GM19452 (cell line): ENCODE data around the gene RAB27A.
"Not testable (repeated sequence)": the region's sequence is repeated elsewhere in the genome, so short reads cannot be mapped to it uniquely, and the experiment has no call there.

Source experiments
- ATAC-seq: cut with Tn5 transposase; IDR thresholded peaks from one replicate; pipeline ENCODE4 v1.9.1; 2021; ENCODE audit not compliant: unreplicated experiment

The RAB27A gene

DNA sequence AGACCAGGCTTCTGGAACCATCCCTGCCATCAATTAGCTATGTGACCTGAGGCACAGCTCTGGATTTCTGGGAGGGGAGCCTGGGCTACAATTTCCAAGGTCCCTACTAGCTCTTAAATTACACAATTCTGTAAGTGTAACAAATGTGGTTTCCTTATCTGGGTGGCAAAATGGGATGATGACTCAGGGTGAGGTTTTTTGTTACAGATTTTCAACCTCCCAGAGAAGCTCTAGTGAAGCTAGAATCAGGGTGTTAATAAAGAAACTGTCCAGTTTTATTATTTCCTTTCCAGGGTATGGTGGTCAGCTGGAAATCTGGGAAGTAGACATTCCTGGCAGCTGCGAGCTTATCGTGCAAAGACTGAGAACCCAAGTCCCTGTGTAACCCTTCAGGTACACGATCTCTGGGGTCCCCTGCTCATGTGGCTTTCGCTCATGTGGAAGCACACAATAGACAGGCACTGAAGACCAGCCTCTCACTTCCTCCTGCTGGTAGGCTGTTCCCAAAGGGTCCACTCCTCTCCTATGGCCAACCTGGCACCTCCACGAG is 7.3 kb downstream of the RAB27A start:
- ATAC-seq: no peak

DNA sequence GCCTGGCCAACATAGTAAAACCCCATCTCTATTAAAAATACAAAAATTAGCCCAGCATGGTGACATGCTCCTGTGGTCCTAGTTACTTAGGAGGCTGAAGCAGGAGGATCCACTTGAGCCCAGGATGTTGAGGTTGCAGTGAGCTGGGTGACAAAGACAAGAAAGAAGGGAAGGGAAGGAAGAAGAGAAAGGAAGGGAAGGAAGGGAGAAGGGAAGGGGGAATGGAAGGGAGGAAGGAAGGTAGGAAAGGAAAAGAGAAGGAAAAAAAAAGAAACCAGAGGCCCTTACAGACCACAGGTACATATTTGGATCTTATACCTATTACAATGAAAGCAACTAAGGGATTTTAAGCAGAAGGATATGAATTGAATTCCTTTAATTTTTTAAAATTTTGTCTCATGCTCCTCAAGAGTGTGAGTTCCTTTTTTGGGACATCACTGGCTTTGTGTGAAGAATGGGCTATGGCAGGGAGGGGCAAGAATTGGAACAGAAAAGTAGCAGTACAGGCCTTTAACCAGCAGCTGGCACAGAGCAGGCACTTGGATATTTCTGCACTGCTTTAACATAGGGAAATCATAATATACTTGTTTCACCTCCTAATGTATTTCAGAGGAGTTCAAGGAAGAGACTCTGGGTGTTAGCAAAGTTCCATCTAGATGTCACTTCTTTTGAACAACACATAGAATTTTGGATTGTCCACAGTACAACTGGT is 7.9 kb downstream of the RAB27A start:
- no peak for ATAC-seq

DNA sequence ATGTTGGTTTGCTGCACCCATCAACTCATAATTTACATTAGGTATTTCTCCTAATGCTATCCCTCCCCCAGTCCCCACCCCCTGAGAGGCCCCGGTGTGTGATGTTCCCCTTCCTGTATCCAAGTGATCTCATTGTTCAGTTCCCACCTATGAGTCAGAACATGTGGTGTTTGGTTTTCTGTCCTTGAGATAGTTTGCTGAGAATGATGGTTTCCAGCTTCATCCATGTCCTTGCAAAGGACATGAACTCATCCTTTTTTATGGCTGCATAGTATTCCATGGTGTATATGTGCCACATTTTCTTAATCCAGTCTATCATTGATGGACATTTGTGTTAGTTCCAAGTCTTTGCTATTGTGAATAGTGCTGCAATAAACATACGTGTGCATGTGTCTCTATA is 9.0 kb downstream of the RAB27A start:
- ATAC-seq: not testable (repeated sequence)

DNA sequence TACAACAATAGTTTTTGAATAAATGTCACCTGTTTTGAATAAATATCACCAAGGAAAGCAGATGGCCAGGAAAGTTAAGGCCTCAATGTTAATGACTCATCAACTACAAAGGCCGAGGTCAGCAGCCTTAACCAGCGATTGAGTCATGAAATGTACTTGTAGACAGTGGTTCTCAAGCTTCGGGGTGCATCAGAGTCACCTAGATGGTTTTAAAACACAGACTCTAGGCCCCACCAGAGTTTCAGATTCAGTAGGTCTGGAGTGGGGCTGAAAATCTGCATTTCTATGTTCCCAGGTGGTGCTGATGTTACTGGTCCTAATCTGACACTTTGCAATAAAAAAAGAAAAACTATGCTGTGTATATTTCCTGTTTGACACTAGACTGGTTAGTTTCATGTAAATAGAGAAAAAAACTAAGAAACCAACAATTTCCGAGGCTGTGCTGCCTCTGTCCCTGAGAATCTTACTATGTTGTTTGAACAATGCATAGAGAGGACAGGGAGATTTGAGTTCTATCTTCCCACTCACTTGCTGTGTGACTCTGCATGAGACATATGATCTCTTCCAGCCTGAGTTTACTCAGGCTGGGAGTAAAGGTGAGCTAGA is 9.8 kb downstream of the RAB27A start:
- ATAC-seq: peak; percentile 89

DNA sequence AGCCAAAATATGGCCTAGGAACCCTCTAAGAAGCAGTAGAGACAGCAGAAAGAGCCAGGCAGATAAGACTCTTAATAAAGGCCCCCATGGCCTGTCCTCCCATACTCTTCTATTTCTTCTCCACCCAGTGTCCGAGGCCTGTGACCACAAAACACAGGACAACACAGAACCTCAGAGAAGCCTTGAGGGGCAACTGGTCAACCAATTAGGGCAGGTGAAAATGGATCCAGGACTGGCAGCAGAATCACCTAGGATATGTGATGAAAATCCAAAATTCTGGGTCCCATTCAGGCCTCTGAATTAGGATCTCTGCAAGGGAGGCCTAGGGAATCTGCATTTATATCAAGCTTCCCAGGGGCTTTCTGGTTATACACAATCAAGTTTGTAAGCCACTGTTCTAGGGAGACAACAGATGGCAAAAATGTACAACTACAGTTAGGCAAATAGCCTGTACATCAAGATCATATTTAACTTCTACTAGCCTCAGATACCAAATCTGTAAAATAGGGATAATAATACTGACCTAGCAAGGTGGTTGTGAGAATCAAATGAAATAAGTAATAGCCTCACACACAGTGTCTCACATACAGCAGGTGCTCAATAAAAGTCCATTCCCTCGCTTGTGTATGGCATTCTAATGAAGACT is 10.4 kb downstream of the RAB27A start:
- no peak for ATAC-seq

DNA sequence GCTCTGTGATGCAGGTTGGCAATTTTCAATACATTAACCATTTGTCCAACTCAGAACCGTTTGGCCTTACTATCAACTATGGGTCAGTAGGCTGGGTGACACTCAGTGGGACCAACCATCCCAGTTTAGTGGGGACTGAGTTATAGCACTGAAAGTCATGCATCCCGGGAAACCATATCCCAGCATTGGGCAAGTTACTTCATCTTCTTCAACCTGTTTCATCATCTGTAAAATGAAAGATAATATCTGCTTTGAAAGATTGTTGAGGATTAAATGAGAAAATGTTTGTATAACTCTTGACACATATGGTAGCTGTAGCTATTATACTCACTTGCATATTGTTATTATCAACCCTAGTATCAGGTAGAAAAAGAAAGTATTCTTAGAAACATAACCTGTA is 11.9 kb downstream of the RAB27A start:
- no peak for ATAC-seq

DNA sequence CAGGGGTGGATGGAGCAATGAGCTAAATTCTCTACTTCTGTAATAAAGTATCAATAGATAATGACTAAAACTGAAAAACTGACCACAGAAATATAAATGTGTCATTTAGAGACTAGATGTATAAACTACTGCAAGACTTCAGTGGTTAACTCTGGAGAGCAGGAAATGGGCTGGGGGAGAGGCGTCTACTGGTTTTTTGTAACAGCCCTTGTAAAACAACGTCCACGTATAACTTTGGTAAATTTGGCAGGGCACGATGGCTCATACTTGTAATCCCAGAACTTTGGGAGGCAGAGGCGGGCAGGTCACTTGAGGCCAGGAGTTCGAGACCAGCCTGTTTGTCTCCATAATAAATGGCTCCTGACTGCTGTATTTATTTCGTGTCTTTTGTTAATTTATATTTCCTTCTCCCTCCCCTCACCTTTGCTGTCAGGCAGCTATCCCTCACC is 12.5 kb downstream of the RAB27A start:
- peak; percentile 51 for ATAC-seq

DNA sequence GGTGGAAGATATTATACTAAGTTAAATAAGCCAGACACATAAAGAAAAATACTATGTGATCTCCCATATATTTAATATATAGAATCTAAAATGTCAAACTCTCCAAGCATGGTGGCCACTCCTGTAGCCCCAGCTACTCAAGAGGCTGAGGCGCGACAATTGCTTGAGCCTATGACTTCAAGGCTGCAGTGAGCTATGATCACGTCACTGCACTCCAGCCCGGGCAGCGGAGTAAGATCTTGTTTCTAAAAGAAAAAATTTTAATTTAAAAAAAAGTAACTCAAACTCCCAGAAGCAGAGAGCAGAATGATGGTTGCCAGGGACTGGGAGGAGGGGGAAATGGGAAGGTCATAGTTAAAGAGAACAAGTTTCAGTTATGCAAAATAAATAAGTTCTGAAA is 13.3 kb downstream of the RAB27A start:
- no peak for ATAC-seq

DNA sequence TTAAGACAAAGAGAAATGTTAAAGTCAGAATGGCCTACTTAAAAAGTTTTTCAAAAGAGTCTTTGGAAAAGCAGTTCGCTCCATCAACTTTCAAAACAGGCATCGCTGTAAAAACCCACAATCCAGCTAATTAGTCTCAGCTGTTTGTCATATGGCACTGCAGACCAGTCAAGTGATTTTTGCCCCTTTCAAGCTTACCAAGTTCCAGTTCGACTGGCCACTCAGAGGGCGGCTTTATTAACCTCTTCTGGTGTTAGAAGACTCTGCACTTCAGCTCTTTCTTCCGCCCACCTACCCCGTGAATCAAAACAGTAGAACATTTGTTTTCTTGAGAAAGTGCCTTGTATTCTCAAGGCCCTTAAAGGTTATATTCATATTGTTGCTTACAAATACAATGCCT is 19.3 kb downstream of the RAB27A start:
- ATAC-seq: no peak

DNA sequence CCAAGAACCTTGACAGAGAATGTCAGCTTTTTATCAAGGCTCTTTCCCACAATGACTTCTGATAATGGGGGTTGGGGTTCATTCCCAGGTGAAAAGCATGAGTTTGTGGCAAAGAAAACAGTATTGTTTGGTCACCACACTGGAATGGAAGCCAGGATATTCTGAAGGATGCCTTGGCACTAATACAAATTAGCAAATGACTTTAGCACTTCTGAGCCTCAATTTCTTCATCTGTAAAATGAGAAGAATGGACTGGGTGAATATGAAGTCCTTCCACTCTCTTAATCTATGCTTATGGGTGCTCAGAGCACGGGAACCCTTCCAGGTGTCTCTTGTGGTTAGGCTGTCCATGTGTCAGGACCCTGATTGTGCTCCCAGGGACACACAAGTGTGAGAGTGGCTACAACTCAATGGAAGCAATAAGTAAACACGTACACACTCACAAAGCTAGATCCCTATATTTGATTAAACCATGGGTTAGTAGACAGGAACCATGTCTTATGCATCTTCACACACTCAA is 21.4 kb downstream of the RAB27A start:
- no peak for ATAC-seq

DNA sequence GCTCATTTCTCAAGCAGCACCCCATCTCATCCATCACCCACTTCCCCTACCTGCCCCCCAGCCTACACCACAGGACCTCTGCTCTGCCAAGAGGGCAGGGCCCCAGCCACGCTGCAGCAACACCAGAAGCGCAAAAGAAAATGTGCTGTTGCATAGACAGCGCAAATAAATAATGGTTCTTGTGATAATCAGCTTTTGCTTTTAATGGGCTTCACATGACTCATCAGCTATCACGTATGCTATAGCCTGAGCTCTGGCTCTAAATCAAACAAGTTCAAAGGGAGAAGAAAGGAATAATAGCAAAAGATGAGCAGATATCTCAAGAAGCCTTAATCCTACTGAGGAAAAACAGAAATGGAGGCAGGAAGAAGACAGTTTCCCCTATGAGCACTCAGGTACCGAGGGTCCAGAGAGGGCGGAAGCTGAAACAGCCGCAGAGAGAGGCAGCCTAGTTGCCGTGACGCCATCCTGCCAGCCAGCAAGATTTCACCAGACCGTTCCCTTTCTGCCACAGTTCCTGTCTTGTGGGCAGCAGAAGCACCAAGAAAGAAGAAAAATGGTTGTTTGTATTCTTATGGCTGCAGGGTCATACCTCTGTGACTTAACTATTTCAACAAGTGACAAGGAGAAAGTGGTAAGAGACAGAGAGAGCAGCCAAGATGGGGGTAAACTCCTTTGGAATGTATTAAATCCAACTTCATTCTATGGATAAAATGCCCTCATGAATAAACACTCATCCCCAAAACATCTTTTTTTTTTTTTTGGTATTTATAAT is 22.0 kb downstream of the RAB27A start:
- ATAC-seq: peak; percentile 92

DNA sequence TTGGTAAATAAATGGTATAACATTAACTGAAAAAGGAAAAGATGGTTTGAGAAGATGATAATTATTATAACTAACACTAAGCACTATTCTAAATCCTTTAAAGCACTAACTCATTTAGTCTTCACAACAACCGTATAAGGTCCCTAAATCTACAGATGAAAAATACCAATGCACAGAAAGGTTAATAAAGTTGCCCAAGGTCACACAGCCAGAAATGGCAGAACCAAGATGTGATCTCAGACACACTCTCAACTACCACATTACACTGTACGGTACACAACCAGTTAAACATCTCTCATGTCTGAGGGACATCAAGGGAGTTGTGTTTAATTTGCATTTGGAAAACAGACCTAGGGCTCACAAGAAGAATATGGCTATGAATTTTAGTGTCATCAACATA is 23.1 kb downstream of the RAB27A start:
- no peak for ATAC-seq

DNA sequence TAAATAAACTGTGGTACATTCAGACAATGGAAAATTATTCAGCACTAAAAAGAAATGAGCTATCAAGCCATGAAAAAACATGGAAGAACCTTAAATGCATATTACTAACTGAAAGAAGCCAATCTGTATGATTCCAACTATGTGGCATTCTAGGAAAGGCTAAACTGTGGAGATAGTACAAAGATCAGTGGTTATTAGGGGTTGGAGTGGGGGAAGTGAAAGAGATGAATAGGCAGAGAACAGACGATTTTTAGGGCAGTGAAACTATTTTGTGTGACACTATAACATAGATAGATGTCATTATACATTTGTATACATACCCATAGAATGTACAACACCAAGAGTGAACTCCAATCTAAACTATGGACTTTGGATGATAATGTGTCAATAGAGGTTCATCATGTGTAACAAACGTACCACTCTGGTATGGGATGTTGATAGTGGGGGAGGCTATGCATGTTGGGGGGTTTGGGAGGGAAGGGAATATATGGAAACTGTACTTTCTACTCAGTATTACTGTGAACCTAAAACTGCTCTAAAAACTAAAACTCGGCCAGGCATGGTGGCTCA is 29.0 kb downstream of the RAB27A start:
- ATAC-seq: no peak

DNA sequence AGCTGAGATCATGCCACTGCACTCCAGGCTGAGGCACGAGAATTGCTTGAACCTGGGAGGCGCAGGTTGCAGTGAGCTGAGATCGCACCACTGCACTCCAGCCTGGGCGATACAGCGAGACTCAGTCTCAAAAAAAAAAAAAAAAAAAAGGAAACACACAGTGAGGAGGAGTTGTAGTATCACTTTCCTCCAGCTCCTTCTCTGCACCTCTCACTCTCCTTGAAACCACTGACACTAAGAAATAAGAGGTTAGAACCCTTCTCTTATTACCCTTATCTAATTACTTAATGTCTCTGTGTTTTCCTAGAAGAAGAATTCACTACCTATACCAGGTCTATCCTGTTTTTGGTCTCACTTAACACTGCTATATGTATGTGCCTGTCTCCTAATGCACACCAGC is 31.7 kb downstream of the RAB27A start:
- ATAC-seq: peak; percentile 40

DNA sequence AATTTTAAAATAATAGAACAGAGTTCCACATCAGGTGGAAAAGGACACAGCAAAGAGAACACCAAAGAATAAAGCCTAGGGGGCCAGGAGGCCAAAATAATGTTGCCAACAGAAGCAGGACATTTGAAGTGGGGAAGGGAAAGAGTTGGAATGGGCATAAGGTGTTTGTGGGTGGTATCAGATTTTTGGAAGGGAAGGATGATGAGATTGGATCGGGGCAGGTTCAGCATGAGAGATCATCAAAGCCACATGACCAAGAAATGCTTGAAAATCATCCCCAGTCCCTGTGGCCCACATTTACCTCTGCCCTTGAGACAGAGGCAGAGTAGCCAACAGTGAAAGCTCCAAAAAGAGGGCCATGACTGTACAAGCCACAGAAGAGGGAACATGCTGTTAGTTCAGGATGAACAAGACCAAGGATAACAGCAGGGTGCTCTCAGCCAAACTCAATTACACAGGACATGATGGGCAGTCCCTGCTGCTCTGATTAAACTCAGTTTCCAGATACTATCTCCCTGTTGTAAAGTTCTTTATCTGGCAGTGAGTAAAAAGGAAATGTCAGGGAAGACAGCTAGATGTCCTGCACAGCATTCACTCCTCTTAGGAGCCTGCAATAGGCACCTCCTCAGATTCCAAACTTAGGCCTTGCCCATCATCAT is 32.5 kb downstream of the RAB27A start:
- no peak for ATAC-seq

DNA sequence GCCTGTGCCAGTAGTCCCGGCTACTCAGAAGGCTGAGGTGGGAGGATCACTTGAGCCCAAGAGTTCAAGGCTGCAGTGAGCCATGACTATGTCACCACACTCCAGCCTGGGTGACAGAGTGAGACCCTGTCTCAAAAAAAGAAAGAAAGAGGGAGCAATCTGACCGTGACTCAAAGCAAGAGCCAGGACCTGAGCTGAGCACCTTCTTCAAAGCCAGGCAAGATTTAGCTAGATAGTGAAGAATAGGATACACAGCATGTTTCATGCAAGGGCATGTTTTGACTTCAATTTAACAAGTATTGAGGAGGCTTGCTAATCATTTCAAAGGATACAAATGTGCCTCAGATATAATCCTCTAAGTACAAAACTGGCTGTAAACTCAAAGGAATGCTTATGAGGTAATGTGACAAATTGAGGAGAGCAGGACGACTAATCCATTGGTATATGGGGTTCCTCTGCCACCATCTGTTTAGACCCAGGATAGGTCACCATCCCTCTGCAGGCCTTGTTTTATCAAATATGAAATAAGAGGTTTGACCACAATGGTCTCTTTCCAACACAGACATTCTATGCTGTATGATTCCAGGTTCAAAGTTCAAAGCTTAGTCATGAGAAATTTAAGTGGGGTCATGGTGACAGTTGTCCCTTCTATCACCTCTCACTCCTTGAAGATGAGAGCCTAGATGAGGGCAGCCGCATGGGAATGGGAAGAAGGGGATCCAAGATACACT is 33.2 kb downstream of the RAB27A start:
- no peak for ATAC-seq

DNA sequence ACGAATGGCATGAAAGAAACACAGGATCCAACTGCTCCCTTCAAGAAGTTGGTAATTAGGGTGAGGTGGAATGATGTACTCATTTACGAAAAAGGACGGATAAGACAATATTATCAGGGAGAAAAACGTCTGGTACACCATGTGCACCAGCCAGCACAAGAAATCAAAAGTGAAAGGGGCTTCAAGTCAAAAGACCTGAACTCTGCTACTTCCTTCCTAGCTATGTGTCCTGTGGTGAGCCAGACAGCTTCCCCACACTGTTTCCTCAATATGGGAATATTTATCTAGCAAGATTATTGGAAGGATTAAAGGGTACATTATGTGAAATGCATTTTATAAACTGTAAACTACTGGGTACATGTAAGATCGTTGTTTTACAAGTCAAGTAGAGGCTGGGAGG is 33.9 kb downstream of the RAB27A start:
- peak; percentile 60 for ATAC-seq

DNA sequence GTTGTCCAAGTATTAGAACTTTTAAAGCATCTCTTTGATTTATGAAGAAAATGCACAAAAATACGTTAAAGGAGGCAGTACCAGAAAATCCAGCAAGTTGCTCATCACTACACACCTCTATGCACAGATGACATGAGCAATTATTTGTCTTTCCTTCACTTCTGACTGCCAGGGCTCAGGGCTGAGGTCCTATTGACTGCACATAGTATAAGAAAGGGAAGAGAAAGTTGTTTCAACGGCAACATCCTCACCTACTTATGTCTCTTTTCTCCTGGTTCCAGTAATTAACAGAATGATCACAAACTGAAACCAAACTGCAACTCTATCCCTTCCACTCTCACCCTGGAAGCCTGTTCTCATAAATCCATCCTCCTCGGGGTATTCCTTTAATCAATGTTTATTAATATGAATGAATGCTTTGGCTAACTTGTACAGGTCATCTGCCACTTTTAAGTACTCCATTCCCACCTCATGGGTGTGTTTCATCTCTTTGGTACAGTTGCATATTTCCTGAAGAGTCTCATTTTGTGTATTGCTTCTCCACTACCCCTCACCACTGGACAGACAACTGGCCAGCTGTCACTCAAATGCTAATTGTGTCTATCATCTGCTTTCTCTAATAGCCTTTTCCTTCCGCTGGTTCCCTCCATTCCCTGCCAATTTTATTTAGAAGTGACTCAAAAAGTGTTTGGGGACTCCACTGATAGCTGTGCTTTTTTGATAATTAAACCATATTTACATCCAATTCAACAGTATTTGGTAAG is 34.5 kb downstream of the RAB27A start:
- ATAC-seq: peak; percentile 47

DNA sequence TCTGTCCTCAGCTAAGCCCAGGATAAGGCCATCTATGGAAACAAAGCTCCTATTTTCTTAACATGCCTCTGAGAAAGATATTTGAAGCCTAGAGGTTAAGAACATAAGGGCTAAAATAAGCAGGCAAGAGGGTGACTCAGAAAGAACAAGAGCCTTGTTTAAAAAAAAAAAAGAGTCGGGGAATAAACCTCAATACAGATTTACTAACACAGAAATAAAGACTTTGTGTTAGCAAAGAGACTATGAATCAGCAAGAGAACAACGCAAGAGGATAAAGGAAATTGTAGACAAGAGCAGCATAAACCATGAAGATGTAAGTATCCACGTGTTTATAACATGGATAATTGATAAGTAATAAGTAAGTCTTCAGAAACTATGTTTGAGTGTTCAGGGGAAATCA is 36.0 kb downstream of the RAB27A start:
- ATAC-seq: no peak
